Chondrocyte (in vitro differentiated cells): ENCODE results near the gene AK4. TPM values are rescaled to one million over a fixed set of nuclear protein-coding genes. Genes with fewer than 3 reads are reported as not detected.

Experiments
- DNase-seq: peaks from one replicate; pipeline ENCODE4 v3.0.0; 2021; ENCODE audit warnings: mixed read lengths, low spot score
- H3K27ac Mint-ChIP-seq: one replicate; pipeline ENCODE4 v1.8.0; 2021; ENCODE audit warnings: mild to moderate bottlenecking, moderate library complexity, mixed read lengths; ENCODE audit not compliant: unreplicated experiment
- H3K27me3 Mint-ChIP-seq: 2 replicates; pipeline ENCODE4 v1.8.0; 2021; ENCODE audit warnings: low read depth, mixed read lengths
- H3K36me3 Mint-ChIP-seq: 2 replicates; pipeline ENCODE4 v1.8.0; 2021; ENCODE audit warnings: low read depth, mixed read lengths
- H3K4me1 Mint-ChIP-seq: 2 replicates; pipeline ENCODE4 v1.8.0; 2021; ENCODE audit warnings: low read depth, mild to moderate bottlenecking, mixed read lengths
- H3K4me3 Mint-ChIP-seq: one replicate; pipeline ENCODE4 v1.8.0; 2021; ENCODE audit warnings: mild to moderate bottlenecking, moderate library complexity, mixed read lengths; ENCODE audit not compliant: unreplicated experiment
- H3K9me3 Mint-ChIP-seq: 2 replicates; pipeline ENCODE4 v1.8.0; 2021; ENCODE audit warnings: low read depth, mixed read lengths
- total RNA-seq: library from RNA; stranded (reverse); gene quantifications from 3 replicates; pipeline ENCODE4 v1.2.1, GENCODE V29; 2021
- TF ChIP-seq, protein P1 (sequence below): fragments of 200-600 bp; sonication (generic); IDR thresholded peaks from 2 replicates; pipeline ENCODE4 v1.5.0; 2021; ENCODE audit warnings: antibody characterized with exemption, mild to moderate bottlenecking, moderate library complexity

Gene AK4
- total RNA-seq, 1 donor from 2014 or later = 87.9 TPM

DNA sequence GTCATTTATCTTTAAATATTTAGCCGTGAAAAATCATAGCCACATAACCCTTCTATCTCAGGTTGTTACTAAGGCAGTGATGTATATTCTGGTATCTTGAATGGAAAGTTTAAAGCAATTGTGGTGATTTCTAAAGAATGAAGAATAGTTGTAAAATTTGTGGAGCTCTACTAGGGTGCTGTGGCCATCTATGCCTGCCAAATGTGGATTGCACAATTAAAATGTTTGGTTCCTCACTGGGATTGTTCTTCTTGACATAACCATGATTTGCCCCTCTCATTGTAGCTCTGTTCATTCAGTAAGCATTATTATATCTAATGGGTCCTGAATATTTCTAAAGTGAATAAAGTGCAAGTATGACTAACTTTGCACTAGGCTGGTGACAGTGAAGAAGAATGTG is 50.1 kb downstream of the AK4 start:
- H3K4me1 Mint-ChIP-seq = peaks cover 53% of the 10 kb centered on the region
- H3K4me3 Mint-ChIP-seq = no peak overlapping the region
- no peaks in the 10 kb centered on the region for H3K9me3 Mint-ChIP-seq
- TF ChIP-seq, protein P1, sequence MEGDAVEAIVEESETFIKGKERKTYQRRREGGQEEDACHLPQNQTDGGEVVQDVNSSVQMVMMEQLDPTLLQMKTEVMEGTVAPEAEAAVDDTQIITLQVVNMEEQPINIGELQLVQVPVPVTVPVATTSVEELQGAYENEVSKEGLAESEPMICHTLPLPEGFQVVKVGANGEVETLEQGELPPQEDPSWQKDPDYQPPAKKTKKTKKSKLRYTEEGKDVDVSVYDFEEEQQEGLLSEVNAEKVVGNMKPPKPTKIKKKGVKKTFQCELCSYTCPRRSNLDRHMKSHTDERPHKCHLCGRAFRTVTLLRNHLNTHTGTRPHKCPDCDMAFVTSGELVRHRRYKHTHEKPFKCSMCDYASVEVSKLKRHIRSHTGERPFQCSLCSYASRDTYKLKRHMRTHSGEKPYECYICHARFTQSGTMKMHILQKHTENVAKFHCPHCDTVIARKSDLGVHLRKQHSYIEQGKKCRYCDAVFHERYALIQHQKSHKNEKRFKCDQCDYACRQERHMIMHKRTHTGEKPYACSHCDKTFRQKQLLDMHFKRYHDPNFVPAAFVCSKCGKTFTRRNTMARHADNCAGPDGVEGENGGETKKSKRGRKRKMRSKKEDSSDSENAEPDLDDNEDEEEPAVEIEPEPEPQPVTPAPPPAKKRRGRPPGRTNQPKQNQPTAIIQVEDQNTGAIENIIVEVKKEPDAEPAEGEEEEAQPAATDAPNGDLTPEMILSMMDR = no peak
- peaks cover 17% of the 10 kb centered on the region for H3K36me3 Mint-ChIP-seq
- H3K27ac Mint-ChIP-seq = peak overlapping the region; percentile 3
- no peak for DNase-seq
- H3K27me3 Mint-ChIP-seq = no peaks in the 10 kb centered on the region

DNA sequence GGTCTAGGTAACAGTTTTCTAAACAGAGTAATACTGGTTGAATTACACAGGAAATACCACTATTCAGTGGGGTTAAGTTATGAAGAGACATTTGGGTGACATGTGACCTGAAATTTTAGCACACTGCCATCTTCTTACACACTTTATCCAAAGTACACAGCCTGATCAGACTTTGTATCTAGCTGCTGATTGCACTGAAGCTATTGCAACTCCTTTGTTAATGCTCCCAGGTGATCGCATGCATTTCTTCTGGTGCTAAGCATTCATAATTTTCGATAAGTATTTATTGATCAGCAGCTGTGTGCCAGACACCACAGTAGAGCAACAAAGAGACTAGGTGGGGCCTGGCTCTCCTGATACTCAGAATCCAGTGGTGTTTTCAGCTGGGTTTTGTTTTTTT is 52.4 kb downstream of the AK4 start:
- TF ChIP-seq, protein P1 = no peak
- H3K27ac Mint-ChIP-seq = no peak overlapping the region
- DNase-seq = no peak
- H3K36me3 Mint-ChIP-seq = peaks cover 12% of the 10 kb centered on the region
- no peaks in the 10 kb centered on the region for H3K27me3 Mint-ChIP-seq
- no peaks in the 10 kb centered on the region for H3K9me3 Mint-ChIP-seq
- peaks cover 34% of the 10 kb centered on the region for H3K4me1 Mint-ChIP-seq
- no peak overlapping the region for H3K4me3 Mint-ChIP-seq

DNA sequence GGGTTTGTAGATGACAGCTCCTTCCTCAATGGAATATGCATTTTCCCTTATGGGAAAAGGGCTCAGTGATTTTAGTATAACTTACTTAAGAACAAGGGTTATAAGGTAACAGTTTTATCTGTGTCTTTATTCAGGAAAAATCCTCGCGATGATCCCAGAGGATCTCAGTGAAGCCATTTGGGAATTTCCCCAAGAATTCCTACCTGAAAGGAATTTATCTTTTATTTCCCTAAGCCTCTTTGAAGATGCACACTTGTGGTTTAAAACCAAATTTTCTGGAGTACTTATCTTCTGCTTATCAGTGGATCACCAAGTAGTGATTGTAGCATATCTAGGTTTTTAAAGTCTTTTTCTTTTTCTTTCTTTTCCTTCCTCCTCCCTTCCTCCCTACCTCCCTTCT is 58.8 kb downstream of the AK4 start:
- Mint-ChIP-seq H3K36me3 (peaks cover 9% of the 10 kb centered on the region), H3K4me1 (peaks cover 9% of the 10 kb centered on the region), H3K9me3 (no peaks in the 10 kb centered on the region), H3K27me3 (no peaks in the 10 kb centered on the region), H3K27ac (no peak overlapping the region), H3K4me3 (no peak overlapping the region)
- TF ChIP-seq, protein P1 = no peak
- no peak for DNase-seq

DNA sequence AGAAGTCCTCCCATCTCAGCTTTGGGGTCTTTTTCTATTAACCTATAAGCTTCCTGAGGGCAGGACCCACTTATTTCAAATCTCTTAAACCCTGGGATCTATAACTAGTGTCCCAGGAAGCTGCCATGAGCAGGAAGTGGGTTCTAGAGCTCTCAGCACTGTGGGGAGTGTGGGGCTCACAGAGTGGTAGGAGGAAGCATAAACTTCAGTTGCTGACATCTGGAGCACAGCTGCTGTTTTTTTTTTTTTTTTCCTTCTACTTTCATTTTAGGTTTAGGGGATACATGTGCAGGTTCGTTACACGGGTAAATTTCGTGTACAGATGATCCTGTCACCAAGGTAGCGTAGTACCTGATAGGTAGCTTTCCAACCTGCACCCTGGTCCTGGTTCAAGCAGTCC is 59.3 kb downstream of the AK4 start:
- no peak overlapping the region for H3K4me3 Mint-ChIP-seq
- no peak for DNase-seq
- H3K36me3 Mint-ChIP-seq = peaks cover 9% of the 10 kb centered on the region
- H3K9me3 Mint-ChIP-seq = no peaks in the 10 kb centered on the region
- H3K27me3 Mint-ChIP-seq = no peaks in the 10 kb centered on the region
- H3K4me1 Mint-ChIP-seq = peaks cover 9% of the 10 kb centered on the region
- TF ChIP-seq, protein P1 = no peak
- no peak overlapping the region for H3K27ac Mint-ChIP-seq

DNA sequence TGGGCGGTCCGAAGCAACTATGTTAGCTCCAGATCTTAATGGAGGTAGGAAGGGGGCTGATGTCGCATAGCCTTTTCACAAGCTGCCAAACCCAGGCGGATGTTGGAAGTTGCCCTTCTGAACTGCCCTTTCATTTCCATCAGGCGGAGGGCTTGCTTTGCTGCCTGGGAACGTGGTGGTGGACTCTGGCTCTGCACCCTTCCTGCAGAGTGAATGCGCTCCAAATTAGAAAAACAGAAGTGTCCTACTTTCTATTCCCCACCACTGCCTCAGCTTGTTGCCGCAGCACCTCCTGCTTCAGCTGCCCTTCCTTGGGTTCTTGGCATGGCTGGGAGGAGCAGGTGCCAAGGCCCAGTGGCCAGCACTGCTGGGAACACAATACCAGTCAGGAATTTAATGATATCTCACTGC is 60.6 kb downstream of the AK4 start:
- peaks cover 9% of the 10 kb centered on the region for H3K4me1 Mint-ChIP-seq
- no peak for DNase-seq
- no peaks in the 10 kb centered on the region for H3K9me3 Mint-ChIP-seq
- H3K27me3 Mint-ChIP-seq = no peaks in the 10 kb centered on the region
- TF ChIP-seq, protein P1 = no peak
- H3K4me3 Mint-ChIP-seq = no peak overlapping the region
- H3K36me3 Mint-ChIP-seq = peaks cover 9% of the 10 kb centered on the region
- H3K27ac Mint-ChIP-seq = no peak overlapping the region
